RWPE2 (cell line): ENCODE results near the gene CA7.
"Not testable (repeated sequence)": the region's sequence is repeated elsewhere in the genome, so short reads cannot be mapped to it uniquely, and the experiment has no call there.

ENCODE experiments used
- ATAC-seq: fragments of 200-7000 bp; cut with Tn5 transposase; 3 replicates; pipeline ENCODE4 v1.9.1; 2021; ENCODE audit warnings: low read depth
- DNase-seq: peaks from one replicate; pipeline ENCODE4 v3.0.0-alpha.2; 2020; ENCODE audit warnings: low spot score
- H3K27ac ChIP-seq: fragments of 450-650 bp; 2 replicates; pipeline ENCODE4 v1.5.1; 2017; ENCODE audit warnings: mild to moderate bottlenecking; ENCODE audit not compliant: poor library complexity, severe bottlenecking
- H3K27me3 ChIP-seq: fragments of 250-450 bp; sonication (Bioruptor Pico); 2 replicates; pipeline ENCODE4 v1.5.1; 2021; ENCODE audit warnings: mild to moderate bottlenecking, moderate library complexity; ENCODE audit not compliant: insufficient read depth, poor library complexity, severe bottlenecking
- H3K36me3 ChIP-seq: fragments of 250-450 bp; sonication (Bioruptor Pico); 2 replicates; pipeline ENCODE4 v1.5.1; 2020; ENCODE audit warnings: low read depth, mild to moderate bottlenecking, moderate library complexity
- H3K4me1 ChIP-seq: fragments of 250-450 bp; sonication (Bioruptor Pico); 2 replicates; pipeline ENCODE4 v1.5.1; 2021; ENCODE audit warnings: mild to moderate bottlenecking, moderate library complexity; ENCODE audit not compliant: insufficient read depth, poor library complexity, severe bottlenecking
- H3K4me3 ChIP-seq: fragments of 250-450 bp; sonication (Bioruptor Pico); 2 replicates; pipeline ENCODE4 v1.5.1; 2021; ENCODE audit warnings: mild to moderate bottlenecking, moderate library complexity; ENCODE audit not compliant: severe bottlenecking
- H3K9me3 ChIP-seq: fragments of 250-450 bp; sonication (Bioruptor Pico); 2 replicates; pipeline ENCODE4 v1.5.1; 2021; ENCODE audit warnings: mild to moderate bottlenecking, moderate library complexity; ENCODE audit not compliant: severe bottlenecking
- TF ChIP-seq, protein P1 (sequence below): fragments of 450-650 bp; IDR thresholded peaks from one replicate; pipeline ENCODE4 v1.5.1; 2017; ENCODE audit warnings: mild to moderate bottlenecking, moderate library complexity; ENCODE audit not compliant: poor library complexity, severe bottlenecking

The CA7 gene

DNA sequence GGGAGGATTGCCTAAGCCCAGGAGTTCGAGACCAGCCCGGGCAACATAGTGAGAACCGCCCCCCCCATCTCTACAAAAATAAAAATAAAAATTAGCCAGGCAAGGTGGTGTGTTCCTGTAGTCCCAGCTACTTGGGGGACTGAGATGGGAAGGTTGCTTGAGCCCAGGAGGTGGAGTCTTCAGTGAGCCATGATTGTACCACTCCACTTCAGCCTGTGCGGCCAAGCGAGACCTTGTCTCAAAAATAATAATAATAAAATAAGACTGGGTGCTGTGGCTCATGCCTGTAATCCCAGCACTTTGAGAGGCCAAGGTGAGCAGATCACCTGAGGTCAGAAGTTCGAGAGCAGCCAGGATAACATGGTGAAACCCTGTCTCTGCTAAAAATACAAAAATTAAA lies 47.6 kb downstream of the CA7 start:
- H3K36me3 ChIP-seq: peaks cover 27% of the 10 kb centered on the region
- H3K9me3 ChIP-seq: no peaks in the 10 kb centered on the region
- no peak overlapping the region for H3K27ac ChIP-seq
- TF ChIP-seq, protein P1, sequence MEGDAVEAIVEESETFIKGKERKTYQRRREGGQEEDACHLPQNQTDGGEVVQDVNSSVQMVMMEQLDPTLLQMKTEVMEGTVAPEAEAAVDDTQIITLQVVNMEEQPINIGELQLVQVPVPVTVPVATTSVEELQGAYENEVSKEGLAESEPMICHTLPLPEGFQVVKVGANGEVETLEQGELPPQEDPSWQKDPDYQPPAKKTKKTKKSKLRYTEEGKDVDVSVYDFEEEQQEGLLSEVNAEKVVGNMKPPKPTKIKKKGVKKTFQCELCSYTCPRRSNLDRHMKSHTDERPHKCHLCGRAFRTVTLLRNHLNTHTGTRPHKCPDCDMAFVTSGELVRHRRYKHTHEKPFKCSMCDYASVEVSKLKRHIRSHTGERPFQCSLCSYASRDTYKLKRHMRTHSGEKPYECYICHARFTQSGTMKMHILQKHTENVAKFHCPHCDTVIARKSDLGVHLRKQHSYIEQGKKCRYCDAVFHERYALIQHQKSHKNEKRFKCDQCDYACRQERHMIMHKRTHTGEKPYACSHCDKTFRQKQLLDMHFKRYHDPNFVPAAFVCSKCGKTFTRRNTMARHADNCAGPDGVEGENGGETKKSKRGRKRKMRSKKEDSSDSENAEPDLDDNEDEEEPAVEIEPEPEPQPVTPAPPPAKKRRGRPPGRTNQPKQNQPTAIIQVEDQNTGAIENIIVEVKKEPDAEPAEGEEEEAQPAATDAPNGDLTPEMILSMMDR: no peak
- H3K4me1 ChIP-seq: peaks cover 9% of the 10 kb centered on the region
- no peak overlapping the region for H3K4me3 ChIP-seq
- ATAC-seq: no peak
- H3K27me3 ChIP-seq: no peaks in the 10 kb centered on the region
- DNase-seq: no peak

DNA sequence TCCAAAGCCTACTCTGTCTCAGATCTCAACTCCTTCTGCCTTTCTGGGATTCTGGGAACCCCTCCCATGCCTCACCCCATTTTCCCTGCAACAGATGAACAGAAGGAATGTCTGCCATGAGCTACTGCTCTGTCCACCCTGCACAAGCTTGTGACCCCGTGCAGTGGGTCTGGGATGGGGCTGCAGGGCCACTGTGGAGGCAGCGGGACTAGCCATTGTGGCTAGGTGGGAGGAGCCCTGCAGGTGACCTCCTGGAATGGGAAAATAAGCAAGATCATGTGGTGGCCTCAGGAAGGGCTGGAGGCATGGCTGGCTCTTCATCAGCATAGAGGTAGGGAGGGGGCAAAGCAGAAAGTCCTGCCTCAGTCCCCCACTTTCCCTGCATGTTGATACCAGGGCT lies 49.8 kb downstream of the CA7 start:
- DNase-seq (no peak), ATAC-seq (no peak)
- TF ChIP-seq, protein P1: no peak
- Histone ChIP-seq H3K27me3 (no peaks in the 10 kb centered on the region), H3K9me3 (no peaks in the 10 kb centered on the region), H3K27ac (no peak overlapping the region), H3K4me1 (peaks cover 15% of the 10 kb centered on the region), H3K36me3 (peaks cover 12% of the 10 kb centered on the region), H3K4me3 (no peak overlapping the region)

DNA sequence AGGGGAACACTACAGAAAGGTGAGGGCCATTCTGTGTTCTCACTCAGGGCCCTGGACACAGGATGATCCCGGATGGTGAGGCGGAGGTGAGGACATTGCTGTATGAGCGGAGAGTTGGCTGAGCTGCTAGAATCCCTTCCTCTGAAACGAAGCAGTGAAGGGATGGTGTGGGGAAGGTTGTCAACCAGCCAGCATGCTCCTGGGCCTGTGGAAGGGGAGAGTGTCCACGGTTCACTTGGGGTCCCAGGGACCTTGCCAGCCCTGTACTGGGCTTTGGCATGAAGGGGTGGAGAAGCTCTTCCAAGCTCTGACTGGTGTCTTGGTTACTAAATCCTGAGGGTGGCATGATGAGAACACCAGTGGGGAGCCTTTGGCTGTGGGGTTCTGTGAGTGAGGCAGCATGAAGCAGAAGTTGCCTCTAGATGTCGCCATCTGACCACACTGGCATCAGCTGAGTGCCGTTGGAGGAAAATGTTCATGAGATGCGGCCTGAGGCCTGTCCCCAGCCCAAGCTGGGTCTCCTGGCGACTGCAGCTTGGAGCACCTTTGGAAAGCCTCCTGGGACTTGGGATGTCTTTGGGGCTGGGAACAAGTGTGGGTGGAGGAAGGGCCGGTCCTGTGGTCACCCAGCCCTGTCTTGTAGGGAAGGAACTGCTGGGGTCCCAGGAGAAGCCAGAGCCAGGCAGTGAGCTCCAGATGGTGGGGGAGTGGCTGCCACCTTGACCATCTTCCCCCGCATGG lies 50.9 kb downstream of the CA7 start:
- H3K27ac ChIP-seq: peak overlapping the region; percentile 80
- peaks cover 6% of the 10 kb centered on the region; the same call in 1 of the 2 replicates for H3K36me3 ChIP-seq
- no peaks in the 10 kb centered on the region for H3K27me3 ChIP-seq
- no peaks in the 10 kb centered on the region for H3K9me3 ChIP-seq
- TF ChIP-seq, protein P1: peak; percentile 93
- DNase-seq (no peak), ATAC-seq (peak; percentile 84)
- no peak overlapping the region for H3K4me3 ChIP-seq
- H3K4me1 ChIP-seq: peaks cover 23% of the 10 kb centered on the region

DNA sequence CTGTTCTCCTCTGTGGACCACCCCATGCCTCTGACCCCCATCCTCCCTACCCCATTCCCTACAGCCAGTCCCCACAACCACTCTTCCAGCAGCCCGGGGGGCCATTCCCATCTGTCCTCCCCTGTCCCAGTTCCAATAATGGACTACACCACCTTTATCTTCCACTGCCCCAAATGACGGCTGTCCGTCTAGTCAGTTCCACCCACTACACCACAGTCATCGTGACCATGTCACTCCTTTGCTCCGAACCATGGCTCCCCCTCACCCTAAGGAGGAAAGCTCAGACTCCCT lies 51.4 kb downstream of the CA7 start:
- Histone ChIP-seq H3K4me1 (peaks cover 26% of the 10 kb centered on the region), H3K4me3 (no peak overlapping the region), H3K36me3 (0 out of 2 replicates have a peak, but pooled peaks cover 3% of the 10 kb centered on the region), H3K9me3 (no peaks in the 10 kb centered on the region), H3K27me3 (no peaks in the 10 kb centered on the region), H3K27ac (peak overlapping the region; percentile 80)
- TF ChIP-seq, protein P1: no peak
- DNase-seq: no peak
- no peak for ATAC-seq

DNA sequence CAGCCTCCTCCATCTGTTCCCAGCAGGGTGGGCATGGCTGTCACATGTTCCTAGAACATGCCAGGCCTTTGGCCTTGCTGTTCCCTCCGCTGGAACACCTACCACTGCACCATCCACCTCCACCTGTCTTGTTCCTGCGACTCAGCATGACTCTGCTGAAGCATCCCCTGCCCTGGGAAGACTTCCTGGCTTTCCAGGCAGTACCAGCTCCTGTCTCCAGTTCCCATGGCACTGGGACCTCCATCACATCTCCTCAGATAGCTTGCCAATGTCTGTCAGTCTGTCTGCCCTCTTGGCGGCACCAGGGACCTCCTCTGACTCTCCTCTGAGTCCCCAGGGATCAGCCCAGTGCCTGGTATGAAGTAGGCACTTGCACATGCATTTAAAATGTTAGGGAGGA lies 51.8 kb downstream of the CA7 start:
- 0 out of 2 replicates have a peak, but pooled peaks cover 3% of the 10 kb centered on the region for H3K36me3 ChIP-seq
- H3K27me3 ChIP-seq: no peaks in the 10 kb centered on the region
- peaks cover 26% of the 10 kb centered on the region for H3K4me1 ChIP-seq
- DNase-seq: no peak
- H3K4me3 ChIP-seq: no peak overlapping the region
- TF ChIP-seq, protein P1: no peak
- peak overlapping the region; percentile 80 for H3K27ac ChIP-seq
- ATAC-seq: no peak; the same call in 2 of the 3 replicates
- no peaks in the 10 kb centered on the region for H3K9me3 ChIP-seq

DNA sequence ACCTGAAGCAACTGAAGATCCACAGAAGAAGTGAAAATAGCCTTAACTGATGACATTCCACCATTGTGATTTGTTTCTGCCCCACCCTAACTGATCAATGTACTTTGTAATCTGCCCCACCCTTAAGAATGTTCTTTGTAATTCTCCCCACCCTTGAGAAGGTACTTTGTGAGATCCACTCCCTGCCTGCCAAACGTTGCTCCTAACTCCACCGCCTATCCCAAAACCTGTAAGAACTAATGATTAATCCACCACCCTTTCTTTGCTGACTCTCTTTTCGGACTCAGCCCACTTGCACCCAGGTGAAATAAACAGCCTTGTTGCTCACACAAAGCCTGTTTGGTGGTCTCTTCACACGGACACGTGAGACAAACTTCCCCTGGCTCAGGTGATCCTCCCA lies 52.5 kb downstream of the CA7 start:
- H3K4me1 ChIP-seq: peaks cover 26% of the 10 kb centered on the region
- not testable (repeated sequence) for H3K36me3 ChIP-seq, ATAC-seq, H3K4me3 ChIP-seq, H3K27me3 ChIP-seq, DNase-seq, H3K9me3 ChIP-seq
- peak overlapping the region; percentile 80 for H3K27ac ChIP-seq
